MCF 10A (cell line): ENCODE results near the gene POP7. TPM values are rescaled to one million over a fixed set of nuclear protein-coding genes. Genes with fewer than 3 reads are reported as not detected.

Experiments used
- BruUV-seq: library from RNA; stranded (reverse); fragments of 400-500 nt; replicated peaks from 2 replicates; lab custom pipeline; 2021; lab: Mats Ljungman, UMichigan
- CTCF ChIA-PET: fragments of 300-600 bp; sonication (Branson Sonifier 250); formaldehyde crosslinking; extraction: SDS; loops from one replicate; lab custom pipeline; 2021; ENCODE audit warnings: antibody characterized with exemption, inconsistent platforms; lab: Yijun Ruan, JAX
- POLR2A ChIA-PET: fragments of 300-600, 350-650 bp; sonication (Branson Sonifier 250); formaldehyde crosslinking; extraction: SDS; loops from one replicate; lab custom pipeline; 2020; ENCODE audit warnings: antibody characterized with exemption, inconsistent platforms; lab: Yijun Ruan, JAX
- DNase-seq: peaks from one replicate; pipeline ENCODE4 v3.0.0-alpha.2; 2018; ENCODE audit not compliant: unreplicated experiment
- H3K27ac Mint-ChIP-seq: one replicate; pipeline ENCODE4 v1.8.0; 2022; ENCODE audit warnings: mild to moderate bottlenecking, low read depth, mixed read lengths; ENCODE audit not compliant: unreplicated experiment
- H3K27me3 Mint-ChIP-seq: one replicate; pipeline ENCODE4 v1.8.0; 2022; ENCODE audit warnings: mixed read lengths; ENCODE audit not compliant: insufficient read depth, unreplicated experiment
- H3K36me3 Mint-ChIP-seq: one replicate; pipeline ENCODE4 v1.8.0; 2022; ENCODE audit warnings: mild to moderate bottlenecking, moderate library complexity, mixed read lengths; ENCODE audit not compliant: insufficient read depth, unreplicated experiment
- H3K4me1 Mint-ChIP-seq: one replicate; pipeline ENCODE4 v1.8.0; 2022; ENCODE audit warnings: mixed read lengths; ENCODE audit not compliant: insufficient read depth, unreplicated experiment
- H3K4me3 Mint-ChIP-seq: one replicate; pipeline ENCODE4 v1.8.0; 2022; ENCODE audit warnings: mild to moderate bottlenecking, moderate library complexity, mixed read lengths; ENCODE audit not compliant: unreplicated experiment
- H3K9me3 Mint-ChIP-seq: one replicate; pipeline ENCODE4 v1.8.0; 2022; ENCODE audit warnings: mixed read lengths; ENCODE audit not compliant: unreplicated experiment
- intact Hi-C: fragments of 100-400 bp; cut with micrococcal nuclease; formaldehyde crosslinking; loops from 2 replicates; pipeline ENCODE4 v1.14.1; 2022
- total RNA-seq: library from RNA; stranded (reverse); gene quantifications from 2 replicates; pipeline ENCODE4 v1.2.3, GENCODE V29; 2022
- TF ChIP-seq, protein P1 (sequence below): fragments of 200-600 bp; IDR thresholded peaks from one replicate; pipeline ENCODE4 v1.8.0; 2022; ENCODE audit warnings: antibody characterized with exemption, mild to moderate bottlenecking; ENCODE audit not compliant: unreplicated experiment

POP7 gene
- total RNA-seq, 1 experiment from 2014 or later, result 59.2 TPM

DNA sequence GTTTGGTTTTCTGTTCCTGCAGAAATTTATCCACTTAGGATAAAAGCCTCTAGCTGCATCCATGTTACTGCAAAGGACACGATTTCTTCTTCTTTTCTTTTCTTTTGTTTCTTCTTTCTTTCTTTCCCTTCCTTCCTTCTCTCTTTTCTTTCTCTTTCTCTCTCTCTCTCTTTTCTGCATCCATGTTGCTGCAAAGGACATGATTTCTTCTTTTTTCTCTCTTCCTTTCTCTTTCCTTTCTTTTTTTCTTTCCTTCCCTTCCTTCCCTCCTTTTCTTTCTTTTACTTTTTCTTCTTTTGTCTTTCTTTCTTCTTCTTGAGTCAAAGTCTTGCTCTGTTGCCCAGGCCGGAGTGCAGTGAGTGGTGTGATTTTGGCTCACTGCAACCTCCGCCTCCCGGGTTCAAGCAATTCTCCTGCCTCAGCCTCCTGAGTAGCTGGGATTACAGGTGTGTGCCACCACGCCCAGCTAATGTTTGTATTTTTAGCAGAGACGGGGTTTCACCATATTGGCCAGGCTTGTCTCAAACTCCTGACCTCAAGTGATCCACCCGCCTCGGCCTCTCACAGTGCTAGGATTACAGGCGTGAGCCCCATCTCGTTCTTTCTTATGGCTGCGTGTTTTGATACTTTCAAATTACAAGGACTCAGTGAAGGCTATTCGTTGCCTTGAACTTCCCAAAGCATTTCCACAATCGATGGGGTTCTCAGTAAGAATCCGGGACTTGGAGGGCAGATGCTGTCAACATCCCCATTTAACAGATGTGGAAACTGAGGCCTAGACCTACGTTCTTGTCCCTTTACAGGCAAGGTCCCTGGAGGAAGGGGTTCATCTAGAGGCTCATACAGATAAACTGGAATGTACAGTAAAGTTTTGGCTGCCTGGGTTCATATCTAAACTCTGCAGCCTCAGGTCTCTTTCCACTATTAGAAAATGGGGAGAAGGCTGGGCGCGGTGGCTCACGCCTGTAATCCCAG is 34.3 kb upstream of the POP7 start:
- no TSS peak for BruUV-seq
- ChIA-PET CTCF (no interaction called here), POLR2A (interaction anchor here (1.4 to 1.7 kb wide), 2 partner anchors 55 to 235 kb away, joined by 3 to 6 read pairs; partner anchors contain the start of gene PPP1R35)
- Mint-ChIP-seq H3K4me1 (peaks cover 11% of the 10 kb centered on the region), H3K27ac (no peak overlapping the region), H3K36me3 (peaks cover 5% of the 10 kb centered on the region), H3K9me3 (no peaks in the 10 kb centered on the region), H3K27me3 (no peaks in the 10 kb centered on the region), H3K4me3 (no peak overlapping the region)
- intact Hi-C loops, result loop anchor here (5.0 kb wide), 2 partner anchors 44 to 194 kb away; partner anchors contain the start of gene TSC22D4
- no peak for DNase-seq
- TF ChIP-seq, protein P1, sequence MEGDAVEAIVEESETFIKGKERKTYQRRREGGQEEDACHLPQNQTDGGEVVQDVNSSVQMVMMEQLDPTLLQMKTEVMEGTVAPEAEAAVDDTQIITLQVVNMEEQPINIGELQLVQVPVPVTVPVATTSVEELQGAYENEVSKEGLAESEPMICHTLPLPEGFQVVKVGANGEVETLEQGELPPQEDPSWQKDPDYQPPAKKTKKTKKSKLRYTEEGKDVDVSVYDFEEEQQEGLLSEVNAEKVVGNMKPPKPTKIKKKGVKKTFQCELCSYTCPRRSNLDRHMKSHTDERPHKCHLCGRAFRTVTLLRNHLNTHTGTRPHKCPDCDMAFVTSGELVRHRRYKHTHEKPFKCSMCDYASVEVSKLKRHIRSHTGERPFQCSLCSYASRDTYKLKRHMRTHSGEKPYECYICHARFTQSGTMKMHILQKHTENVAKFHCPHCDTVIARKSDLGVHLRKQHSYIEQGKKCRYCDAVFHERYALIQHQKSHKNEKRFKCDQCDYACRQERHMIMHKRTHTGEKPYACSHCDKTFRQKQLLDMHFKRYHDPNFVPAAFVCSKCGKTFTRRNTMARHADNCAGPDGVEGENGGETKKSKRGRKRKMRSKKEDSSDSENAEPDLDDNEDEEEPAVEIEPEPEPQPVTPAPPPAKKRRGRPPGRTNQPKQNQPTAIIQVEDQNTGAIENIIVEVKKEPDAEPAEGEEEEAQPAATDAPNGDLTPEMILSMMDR, result no peak

DNA sequence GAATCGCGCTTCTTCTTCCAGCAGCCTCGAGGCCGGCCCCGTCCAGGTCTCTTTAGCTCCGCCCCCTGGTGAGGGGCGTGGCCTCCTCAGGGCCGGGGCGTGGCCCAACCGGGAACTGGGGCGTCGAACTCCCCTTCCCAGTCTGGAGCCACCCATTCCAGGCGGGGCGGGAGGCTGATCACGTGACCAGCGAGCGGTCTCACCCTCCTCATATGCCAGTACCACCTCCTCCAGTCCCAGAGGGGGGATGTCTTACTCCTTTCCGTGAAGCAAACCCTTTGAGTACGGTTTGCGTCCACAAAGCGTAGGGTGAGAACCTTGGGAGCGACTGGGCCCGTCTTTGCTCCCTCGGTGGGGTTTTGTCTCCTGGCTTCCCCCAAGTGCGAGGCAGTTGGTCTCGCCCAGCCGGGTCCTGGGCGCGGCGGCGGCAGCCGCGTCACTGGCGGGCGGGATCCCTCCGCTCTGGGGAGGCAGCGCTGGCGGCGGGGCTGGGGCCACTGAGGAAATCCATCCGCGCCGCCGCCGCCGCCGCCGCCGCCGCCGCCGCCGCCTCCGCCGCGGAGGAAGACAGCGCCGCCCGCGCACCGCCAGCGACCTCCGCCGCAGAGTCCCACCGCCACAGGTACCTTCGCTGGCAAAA is 32.5 kb upstream of the POP7 start, which contains the start of gene GNB2:
GNB2 (plus strand) TSS at position 439 of the 640 bp plus-strand sequence. CDS start 2,526 bp downstream, outside the sequence.
- Mint-ChIP-seq H3K4me1 (peaks cover 11% of the 10 kb centered on the region), H3K36me3 (peaks cover 20% of the 10 kb centered on the region), H3K9me3 (no peaks in the 10 kb centered on the region), H3K4me3 (peak within 1 kb of the TSS; percentile 76), H3K27ac (peak within 1 kb of the TSS; percentile 94), H3K27me3 (no peaks in the 10 kb centered on the region)
- CTCF ChIA-PET, result interaction anchor here (0.6 to 1.3 kb wide), 5 partner anchors 15 to 61 kb away, joined by 3 to 5 read pairs (median 4); partner anchors contain the start of genes MOSPD3 and POP7
- intact Hi-C loops, result loop anchor here (5.0 kb wide), 2 partner anchors 46 to 196 kb away; partner anchors contain the start of gene TSC22D4
- POLR2A ChIA-PET, result interaction anchor here (0.6 to 1.7 kb wide), 25 partner anchors 10 to 441 kb away, joined by 3 to 23 read pairs (median 4); partner anchors contain the start of genes FBXO24, GIGYF1, LRCH4 and MOSPD3
- DNase-seq, result peak; percentile 99
- TF ChIP-seq, protein P1, result no peak
- BruUV-seq, result no TSS peak

DNA sequence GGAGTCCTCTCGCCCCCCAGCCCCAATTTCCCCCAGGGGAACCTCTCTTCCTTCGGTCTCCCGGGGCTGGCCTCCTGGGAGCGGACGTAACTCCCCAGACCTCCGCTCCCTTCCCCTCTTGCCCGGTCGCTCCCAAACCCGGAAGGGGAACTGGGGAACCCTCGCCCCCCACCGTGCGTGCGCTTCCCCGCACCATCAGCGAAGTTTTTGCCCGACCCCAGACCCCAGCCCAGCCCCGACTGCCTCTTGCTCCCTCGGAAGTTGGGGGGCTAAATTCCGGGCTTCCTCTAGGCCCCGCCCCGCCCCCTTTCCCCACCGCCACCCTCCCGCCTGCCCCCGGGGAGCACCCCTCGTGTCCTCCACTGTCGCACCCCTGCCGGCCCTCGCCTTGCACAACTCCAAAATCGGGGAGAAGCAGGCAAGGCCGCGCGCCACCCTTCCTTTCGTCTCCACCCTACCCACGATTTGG is 31.9 kb upstream of the POP7 start:
- DNase-seq, result peak; percentile 52
- Mint-ChIP-seq H3K27ac (peak overlapping the region; percentile 94), H3K4me1 (peaks cover 11% of the 10 kb centered on the region), H3K4me3 (peak overlapping the region; percentile 76), H3K27me3 (no peaks in the 10 kb centered on the region), H3K36me3 (peaks cover 25% of the 10 kb centered on the region), H3K9me3 (no peaks in the 10 kb centered on the region)
- ChIA-PET POLR2A (interaction anchor here (1.1 to 5.0 kb wide), 5 partner anchors 16 to 238 kb away, joined by 3 to 25 read pairs (median 5); partner anchors contain the start of genes FBXO24, GIGYF1, LRCH4 and MOSPD3), CTCF (interaction anchor here (0.7 to 10.0 kb wide), 2 partner anchors 17 to 609 kb away, joined by 3 to 103 read pairs; no protein-coding TSS in a partner anchor)
- intact Hi-C loops, result loop anchor here (2.0 to 5.0 kb wide), 3 partner anchors 47 to 197 kb away; partner anchors contain the start of genes MOSPD3 and TSC22D4
- TF ChIP-seq, protein P1, result no peak
- BruUV-seq, result no TSS peak
